ENCODE measurements around the gene SLC43A3. TPM values are rescaled to one million over a fixed set of nuclear protein-coding genes. Genes with fewer than 3 reads are reported as not detected.

The SLC43A3 gene
- total RNA-seq, 1 donor from 2014 or later: 39.5 TPM

DNA sequence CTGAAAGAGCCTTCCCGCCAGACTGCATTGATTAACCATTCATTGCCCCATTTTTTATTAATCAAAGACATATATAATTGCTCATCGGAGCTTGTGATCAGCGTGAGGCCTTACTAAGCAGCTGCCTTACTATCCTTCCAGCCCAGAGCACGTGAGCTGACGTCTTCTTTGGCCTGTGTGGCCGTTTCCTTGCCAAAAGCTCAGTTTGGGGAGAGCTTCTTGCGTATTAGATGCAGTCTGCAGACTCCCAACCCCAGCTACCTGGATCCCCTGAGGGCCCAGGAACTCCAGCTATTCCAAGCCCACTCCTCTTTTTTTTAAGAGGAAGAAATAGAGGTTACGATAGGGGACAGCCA is 784 bp upstream of the SLC43A3 start:
- peak; percentile 71 for DNase-seq (ENCODE audit: low spot score)

DNA sequence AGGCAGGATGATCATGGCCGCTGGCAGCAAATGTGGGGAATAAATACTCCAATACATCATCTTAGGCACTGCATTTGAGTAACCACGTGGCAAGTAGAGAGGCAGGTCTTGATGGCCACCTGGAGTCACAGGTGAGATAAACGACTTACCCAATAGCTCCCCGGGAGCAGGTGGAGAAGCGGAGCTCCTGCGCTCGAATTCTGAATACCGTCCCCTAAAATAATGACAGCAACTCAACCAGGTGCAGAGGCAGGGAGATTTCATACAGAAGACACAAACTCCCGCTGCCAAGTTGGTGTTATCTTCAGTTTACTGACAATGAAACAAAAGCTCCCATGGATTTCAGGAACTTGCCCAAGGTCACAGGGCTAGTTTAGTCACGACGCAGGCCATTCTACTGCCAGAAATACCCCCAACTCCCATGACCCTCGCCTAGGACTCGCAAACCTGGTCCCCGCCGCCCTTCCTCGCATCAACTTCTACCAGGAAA is 437 bp downstream of the SLC43A3 start:
- DNase-seq (ENCODE audit: low spot score): peak; percentile 28

DNA sequence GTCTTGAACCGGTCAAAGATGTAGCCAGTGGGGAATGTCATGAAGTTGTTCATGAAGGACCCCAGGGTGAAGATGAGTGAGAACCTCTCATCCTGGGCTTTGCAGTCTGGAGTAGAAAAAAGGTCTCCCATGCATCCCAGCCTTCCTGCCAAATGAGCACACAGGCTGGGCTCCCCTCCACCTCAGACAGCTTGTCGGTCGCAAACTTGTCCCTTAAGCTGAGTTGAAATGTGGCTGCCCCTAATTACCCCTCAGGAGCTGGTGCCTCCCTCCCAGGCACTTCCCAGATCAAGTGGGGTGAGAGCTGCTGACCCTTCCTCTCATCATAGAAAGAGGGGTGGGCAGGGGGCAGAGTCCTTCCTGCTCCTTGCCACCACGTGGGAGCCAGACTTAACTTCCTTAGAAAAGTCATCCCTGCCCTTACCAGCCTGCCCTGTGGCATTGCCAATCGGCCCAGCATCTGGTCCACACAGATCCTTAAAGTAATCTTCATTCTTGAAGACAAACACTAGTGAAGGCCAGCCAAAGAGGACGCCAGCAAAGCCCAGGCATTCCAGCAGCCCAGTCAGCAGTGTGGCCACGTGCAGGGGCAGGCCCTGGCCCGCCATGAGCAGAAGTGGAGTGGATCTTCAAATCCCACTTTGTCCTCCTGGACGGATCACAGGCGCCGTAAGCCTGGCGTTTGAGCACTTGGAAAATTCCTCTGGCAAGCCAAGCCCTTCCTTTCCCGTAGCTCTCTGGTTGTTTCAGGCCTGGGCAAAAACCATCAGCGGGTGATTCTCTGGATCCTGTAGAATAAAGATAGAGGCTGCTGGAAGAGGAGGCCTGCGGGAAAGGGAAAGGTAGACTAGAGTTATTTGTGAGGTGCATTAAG is 1.1 kb downstream of the SLC43A3 start:
- peak; percentile 77 for DNase-seq (ENCODE audit: low spot score)

DNA sequence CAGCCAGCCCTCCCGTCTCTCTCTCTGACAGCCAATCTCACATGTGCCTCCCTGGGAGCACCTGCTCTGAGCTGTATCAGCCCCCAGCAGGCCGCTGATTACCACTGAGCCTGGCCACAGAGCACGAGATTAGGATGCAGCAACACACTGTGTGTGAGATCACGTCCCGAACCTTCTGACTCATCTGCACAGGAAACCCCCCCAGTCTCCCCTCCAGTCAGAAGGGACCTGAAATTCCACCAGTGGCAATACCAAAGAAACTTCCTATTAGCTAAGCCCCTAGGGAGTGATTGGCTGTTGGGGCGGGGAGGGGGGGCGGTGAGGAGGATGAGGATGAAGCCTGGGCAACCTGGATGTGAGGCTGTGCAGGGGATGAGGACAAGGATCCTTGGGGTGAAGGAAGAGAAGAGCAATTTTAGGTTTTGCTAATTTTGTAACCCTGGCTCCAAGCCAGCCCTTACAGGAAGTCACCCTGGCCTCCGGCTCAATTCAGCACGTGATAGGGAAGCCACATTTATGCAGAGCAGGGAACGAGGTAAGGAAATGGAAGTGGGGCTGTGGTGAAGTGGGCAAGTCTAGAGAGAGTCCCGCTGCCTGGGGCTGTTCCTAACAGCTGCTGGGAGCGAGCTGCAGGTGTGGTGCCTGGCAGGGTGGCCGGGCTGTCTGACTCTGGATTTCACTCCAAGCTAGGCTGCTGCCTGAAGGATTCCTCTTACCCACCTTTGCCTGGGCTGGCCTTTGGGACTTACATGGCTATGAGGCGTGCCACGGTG is 1.9 kb downstream of the SLC43A3 start:
- DNase-seq (ENCODE audit: low spot score): peak; percentile 63

DNA sequence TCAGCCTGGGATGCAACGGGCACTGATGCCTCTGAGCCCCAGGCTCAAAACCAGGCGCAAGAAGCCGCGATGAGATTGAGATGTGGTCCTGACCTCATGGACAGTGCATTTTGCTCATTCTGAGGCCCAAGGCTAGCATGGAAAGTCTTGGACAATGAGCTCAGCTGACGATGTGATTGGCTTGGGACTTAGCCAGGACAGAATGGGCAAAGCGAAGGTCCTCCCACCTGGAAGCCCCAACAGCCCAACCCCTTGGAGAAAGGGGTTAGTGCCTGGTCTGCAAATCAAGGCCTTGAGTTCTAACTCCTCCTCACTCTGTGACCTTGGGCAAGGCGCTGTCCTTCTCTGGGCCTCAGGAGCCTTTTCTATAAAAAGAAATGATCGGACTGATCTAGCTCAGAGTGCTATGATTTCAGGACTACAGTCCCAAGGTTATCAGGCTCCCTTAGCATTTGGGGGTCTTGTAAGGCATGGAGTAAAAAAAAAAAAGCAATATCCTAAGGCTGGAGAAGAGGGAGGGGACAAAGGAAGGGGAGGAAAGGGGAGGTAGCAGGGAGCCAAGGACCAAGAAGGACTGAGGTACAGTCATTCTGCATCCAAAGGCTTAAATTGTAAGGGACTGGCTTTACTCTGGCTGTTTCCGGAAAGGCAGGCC is 2.7 kb downstream of the SLC43A3 start:
- DNase-seq (ENCODE audit: low spot score): no peak

DNA sequence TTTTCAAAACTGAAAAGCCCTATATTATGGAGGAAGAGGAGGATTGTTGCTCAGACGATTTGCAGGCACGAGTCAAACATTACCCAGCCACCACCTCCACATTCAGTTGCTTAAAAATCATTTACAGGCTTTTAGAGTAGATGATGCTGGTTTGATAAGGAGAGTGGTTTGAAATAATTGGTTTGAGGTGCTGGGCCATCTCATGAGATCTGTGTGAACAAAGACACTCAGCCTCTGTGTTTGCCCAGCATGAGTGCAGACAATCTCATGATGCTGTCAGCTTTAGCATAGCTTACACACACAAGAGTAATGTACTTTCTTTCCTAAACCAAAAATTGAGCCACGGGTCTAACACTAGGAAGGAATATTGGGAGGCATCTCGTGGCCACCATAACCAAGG is 4.3 kb downstream of the SLC43A3 start:
- DNase-seq (ENCODE audit: low spot score): no peak

DNA sequence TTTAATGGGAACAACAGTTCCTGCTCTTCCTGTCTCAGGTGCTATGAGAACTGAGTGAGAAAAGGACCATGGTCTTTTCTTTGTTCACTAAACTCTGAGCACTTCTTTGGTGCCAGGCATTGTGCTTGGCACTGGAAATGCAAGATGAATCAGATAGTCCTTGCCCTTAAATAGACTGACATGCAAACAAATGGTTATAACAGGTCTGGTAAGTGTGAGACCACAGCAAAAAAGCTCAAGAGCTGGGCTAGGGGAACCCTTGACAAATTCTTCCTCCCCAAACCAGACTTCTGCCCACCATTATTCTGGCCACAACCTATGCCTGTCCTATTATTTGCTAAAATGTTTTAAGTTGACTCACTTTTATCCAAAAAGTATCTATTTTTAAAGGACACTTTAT is 5.1 kb downstream of the SLC43A3 start:
- no peak for DNase-seq (ENCODE audit: low spot score)

DNA sequence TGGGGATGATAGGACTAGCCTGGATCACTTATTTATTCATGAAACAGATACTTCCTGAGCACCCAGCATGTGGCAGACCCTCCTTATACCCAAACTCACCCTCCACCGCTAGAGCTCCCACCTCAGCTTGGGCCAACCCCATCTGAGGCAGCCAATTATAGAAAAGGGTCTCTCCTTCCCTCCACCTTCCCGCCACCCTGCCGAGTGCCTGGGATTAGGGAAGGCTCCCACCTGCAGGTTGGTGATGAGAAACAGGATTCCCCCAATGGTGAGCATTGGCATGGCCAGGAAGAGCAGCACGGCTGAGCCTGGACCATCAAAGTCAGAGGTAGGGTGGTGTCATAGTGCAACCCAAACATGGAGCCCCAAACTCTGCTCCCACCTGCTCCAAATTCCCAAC is 5.9 kb downstream of the SLC43A3 start:
- no peak for DNase-seq (ENCODE audit: low spot score)

DNA sequence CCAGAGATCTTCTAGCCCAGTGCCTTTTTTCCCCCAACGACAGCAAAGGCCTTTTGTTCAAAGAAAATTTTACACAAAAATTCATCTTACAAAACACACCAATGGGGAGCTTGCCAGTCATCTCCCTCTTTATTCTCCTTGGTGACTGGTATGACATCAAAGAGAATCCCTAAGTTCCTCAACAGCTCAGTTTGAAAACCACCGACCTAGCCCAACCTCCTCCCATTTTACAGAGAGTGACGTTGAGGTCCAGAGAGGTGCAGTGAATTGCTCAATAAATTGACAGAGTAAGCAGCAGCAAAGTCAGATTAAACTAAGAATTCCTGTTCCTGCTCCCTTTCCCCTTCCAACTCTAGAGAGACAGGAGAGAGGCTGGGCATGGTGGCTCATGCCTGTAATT is 7.8 kb downstream of the SLC43A3 start:
- DNase-seq (ENCODE audit: low spot score): no peak

DNA sequence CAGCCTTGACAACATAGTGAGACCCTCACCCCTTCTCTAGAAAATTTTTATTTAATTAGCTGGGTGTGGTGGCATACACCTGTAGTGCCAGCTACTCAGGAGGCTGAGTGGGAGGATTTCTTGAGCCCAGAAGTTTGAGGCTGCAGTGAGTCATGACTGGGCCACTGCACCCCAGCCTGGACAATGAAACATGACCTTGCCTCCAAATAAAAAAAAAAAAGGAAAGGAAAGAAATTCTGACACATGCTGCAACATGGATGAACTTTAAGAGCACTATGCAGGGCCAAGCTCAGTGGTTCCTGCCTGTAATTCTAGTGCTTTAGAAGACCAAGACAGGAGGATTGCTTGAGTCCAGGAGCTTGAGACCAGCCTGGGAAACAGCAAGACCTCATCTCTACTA is 8.8 kb downstream of the SLC43A3 start:
- DNase-seq (ENCODE audit: low spot score): no peak

DNA sequence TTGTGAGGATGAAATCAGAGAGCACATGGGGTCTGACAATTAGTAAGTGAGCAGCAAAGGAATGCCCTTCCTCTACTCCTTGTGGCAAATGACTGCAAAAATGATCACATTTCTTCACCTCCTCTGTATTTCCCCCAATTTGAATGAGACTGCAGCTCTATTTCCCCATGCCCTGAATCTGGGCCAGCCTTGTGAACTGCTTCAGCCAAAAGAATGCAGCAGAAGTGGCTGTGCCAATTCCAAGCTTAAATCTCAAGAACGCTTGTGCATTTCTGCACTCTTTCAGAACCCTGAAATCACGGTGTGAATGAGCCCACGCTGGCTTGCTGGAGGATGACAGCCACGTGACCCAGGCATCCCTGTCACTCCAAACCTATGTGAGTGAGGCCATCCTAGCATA is 9.9 kb downstream of the SLC43A3 start:
- DNase-seq (ENCODE audit: low spot score): peak; percentile 34

DNA sequence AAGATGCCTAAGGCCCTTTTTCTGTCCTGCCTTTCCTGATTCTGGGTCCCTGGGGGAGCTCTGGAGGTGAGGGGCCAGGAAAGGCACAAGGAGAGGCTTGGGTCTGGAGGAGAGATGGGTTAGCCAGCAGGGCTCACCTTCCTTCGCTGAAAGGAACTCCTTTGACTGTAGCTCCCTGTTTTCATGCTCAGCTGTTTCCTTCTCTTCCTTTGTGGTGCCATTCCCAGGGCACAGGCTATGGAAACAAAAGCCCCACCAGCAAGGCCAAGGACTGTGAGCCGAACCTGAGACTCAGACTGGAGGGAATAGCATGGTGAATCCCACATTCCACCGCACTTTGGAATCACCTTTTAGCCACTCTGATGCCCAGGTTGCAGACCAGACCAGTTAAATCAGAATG is 10.5 kb downstream of the SLC43A3 start:
- DNase-seq (ENCODE audit: low spot score): no peak

DNA sequence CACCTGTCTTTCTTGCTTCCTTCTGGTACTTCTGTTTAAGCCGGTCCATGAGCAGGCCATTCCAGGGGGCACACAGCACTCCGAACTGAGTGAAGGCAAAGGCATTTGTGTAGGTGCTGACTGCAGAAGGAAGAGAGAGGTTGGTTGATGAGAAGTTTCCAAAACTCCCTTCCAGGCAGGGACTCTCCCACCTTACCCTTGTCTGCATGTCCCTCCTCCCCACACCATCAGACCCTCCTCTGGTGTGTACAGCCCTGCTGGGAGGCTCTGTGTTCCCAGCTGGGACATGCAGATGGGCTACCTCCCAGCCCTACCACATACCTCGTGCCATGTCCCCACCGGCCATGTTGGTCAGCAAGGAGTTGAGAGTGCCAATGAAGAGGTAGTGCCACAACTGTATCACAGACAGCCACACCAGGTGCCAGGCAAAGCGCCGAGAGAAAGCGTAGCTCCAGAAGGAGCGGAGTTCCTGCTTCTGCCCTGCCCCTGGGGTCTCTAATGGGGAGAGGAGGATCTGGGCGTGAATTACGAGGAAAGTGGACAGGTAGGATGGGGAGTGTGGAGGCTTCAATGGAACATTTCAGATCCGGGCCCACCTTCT is 12.2 kb downstream of the SLC43A3 start:
- no peak for DNase-seq (ENCODE audit: low spot score)

DNA sequence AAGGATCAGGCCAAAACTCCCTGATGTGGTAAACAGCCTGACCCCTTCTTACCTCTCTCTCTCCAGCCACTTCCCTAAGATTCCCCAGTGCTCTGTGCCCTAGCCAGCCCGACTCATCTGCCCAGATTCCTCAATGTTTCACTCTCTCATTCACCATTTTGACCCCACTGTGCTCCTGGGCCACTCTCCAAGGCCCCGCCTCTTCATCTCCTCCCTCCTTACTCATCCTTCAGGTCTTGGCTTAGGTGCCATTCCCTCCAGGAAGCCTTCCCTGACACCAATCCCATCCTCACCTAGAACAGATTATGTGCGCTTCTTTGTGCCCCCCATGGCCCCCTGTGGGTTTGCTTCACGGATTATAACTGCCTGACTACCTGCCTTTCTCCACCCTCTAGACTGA is 13.2 kb downstream of the SLC43A3 start:
- DNase-seq (ENCODE audit: low spot score): no peak

DNA sequence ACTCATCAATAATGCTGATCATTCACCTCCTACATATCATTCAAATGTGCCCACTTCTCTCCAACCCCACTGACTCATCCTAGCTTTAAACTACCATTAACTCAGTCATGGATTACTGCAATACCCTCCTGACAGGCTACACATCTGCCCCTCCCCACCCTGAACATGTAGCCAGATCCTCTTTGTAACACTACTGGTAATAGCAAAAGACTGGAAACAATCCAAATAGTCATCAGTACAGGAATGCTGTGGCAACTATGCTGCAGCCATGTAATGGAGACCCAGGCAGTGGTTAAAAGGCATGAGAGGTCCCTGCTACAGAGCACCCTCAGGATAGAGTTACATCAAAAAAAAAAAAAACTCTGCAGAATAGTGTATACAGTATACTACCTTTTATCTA is 16.6 kb downstream of the SLC43A3 start:
- no peak for DNase-seq (ENCODE audit: low spot score)

DNA sequence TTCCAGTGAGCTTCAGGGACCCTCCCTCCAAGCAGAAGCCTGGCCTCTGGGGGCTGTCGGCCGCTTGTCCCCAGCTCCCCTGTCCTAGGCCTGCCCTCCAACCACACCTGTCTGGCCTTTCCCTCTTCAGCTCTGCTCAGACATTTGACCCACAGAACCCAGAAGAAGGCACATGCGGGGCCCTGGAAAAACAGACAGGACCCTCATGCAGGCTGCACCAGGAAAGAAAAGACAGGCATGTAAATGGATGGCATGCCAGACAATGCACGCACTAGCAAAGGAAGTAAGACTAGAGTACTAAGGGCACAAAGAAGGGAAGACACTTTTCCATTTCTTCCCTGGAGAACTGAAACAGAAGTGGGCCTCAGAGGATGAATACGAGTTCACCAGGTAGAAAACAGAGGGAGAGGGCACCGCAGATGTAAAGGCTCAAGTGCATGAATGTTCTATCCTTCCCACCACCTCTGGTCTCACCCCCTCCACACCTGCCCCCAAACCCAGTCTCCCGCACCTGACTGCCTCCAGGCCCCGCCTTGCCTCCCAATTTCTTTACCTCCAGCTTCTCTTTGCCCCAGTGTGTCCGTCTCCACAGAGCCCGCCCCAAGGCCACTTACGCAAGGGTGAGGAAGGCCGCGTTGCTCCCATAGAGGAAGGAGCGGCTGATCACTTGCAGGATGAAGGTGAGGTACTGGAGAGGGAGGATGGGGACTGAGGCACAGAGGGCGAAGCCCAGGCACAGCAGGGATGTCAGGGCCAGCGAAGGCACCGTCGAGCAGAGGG is 17.4 kb downstream of the SLC43A3 start:
- no peak for DNase-seq (ENCODE audit: low spot score)

DNA sequence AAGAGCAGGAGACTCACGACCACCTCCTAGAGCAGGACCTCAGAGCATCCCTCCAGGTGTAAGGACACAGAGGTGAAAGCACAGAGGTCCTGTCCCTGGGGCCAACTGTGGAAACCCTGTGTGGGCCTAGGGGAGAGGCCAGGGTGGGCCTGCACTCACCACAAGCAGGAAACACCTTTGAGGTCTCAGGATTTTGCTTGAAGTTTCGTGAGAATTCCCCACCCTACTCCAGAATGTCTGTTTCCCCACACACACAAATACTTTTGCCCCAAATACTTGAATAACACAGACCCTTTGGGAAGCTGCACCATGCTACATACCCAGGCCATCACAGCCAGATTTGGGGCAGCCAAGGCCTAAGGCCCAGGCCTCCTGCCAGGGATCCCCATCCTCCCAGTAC is 18.1 kb downstream of the SLC43A3 start:
- DNase-seq (ENCODE audit: low spot score): no peak

DNA sequence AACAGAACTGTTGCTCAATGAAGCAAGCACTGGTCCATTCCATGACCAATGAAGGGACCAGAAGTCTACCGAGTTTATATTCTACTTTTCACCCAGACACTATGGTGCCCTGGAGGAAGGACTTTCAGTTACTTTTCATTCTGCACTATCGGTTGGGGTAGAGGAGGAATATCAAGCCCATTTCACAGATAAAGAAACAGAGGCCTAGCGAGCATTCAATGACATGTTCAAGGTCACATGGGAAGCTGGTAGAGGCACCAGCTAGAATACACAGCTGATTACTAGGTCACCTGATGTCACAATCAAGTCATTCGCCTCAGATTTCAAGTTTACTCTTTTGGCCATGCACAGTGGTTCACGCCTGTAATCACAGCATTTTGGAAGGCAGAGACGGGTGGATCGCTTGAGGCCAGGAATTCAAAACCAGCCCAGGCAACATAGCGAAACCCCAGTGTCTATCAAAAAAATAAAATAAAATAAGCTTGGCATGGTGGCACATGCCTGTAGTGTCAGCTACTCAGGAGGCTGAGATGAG is 18.9 kb downstream of the SLC43A3 start:
- no peak for DNase-seq (ENCODE audit: low spot score)

DNA sequence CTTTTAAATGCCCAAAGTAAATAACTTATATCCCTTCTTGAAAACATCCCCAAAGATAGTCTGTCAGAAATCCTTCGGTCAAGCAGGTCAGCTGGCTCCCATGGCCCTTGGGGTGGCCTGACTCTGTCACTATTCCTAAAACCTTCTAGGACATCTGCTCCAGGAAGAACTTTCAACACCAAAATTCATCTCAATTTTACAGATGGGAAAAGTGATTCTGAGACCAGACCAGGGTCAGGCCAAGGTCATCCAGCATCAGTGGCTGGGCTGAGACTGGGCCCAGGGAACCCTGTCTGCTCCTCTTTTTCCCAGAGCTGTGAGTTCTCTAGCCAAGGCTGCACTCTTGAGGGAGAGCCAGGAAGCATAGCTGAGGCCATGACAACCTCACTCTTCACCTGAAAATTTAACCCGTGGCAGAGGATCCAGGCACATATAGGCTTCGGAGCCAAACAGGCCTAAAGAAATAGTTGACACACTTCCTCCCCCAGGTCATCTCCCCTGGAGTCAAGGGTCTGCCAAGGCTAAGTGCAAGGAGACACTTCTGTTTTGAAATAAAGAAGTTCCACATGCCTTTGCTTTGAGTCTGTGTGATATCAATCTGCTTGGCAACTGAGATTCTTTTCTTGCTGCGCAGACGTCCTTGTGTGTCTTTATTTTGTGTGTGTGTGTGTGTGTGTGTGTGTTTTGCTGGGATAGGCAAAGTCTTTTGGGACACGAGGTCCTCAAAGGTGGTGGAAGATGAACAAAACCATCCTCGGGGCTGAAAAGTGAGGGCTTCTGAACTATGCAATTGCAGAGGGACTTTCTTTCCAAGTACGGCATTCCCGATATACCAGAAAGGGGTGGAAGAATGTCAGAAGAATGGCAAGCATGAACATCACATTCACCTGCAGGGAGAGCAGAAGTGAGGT is 19.7 kb downstream of the SLC43A3 start:
- DNase-seq (ENCODE audit: low spot score): no peak

DNA sequence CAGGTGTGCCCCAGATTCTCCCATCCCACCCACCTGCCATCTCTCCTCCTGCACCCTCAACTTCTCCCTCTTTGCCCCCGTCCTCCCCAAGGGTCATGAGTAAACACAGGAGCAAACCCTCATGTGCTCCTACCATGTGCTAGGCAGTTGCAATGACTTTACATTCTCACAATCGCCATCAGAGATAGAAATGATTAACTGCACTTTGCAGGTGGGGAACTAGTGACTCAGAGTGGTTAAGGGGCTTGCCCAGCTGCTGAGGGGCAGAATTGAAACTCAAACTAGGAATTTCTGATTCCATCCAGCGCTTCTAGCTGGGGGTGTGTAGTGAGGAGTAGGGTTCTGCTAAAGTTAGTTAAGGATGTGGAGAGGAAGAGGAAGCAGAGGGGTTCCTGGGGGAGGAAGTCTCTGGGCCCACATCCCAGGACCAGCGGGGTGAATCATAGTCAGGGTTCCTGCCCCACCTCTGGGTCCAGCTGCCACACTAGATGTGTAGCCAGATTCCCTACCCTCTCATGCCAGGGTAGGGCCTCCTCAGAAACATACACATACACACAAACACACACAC is 20.5 kb downstream of the SLC43A3 start:
- DNase-seq (ENCODE audit: low spot score): no peak

All from mucosa of gallbladder (tissue), 1 donor.